ENCODE data around the gene DSG2. TPM values are rescaled to one million over a fixed set of nuclear protein-coding genes. Genes with fewer than 3 reads are reported as not detected.
A peak's percentile ranks its signal among the peaks of the same experiment; 100 is the strongest.
"Not testable (repeated sequence)": the region's sequence is repeated elsewhere in the genome, so short reads cannot be mapped to it uniquely, and the experiment has no call there.

The DSG2 gene
- total RNA-seq, 1 donor from 2014 or later, result 0.33 TPM

GRCh38 chr18:31491586-31491985 lies 6.4 kb upstream of the DSG2 start:
- no peak overlapping the region for H3K4me3 Mint-ChIP-seq
- no peak for DNase-seq
- no peak overlapping the region for H3K27ac Mint-ChIP-seq
- intact Hi-C loops (cut with micrococcal nuclease), result no loop called here
- no peaks in the 10 kb centered on the region for H3K36me3 Mint-ChIP-seq (ENCODE audit: low read depth)
- H3K27me3 Mint-ChIP-seq, result peaks cover 7% of the 10 kb centered on the region
- no peaks in the 10 kb centered on the region for H3K4me1 Mint-ChIP-seq
- H3K9me3 Mint-ChIP-seq, result no peaks in the 10 kb centered on the region

- Mint-ChIP-seq H3K4me1 (no peaks in the 10 kb centered on the region), H3K9me3 (no peaks in the 10 kb centered on the region), H3K27me3 (peaks cover 16% of the 10 kb centered on the region), H3K4me3 (no peak overlapping the region), H3K27ac (no peak overlapping the region), H3K36me3 (ENCODE audit: low read depth) (no peaks in the 10 kb centered on the region)
- no peak for DNase-seq
- intact Hi-C loops (cut with micrococcal nuclease), result no loop called here
Measured at GRCh38 chr18:31492671-31493070, 5.3 kb upstream of the DSG2 start.

GRCh38 chr18:31493171-31493570 lies 4.8 kb upstream of the DSG2 start:
- Mint-ChIP-seq H3K9me3 (no peaks in the 10 kb centered on the region), H3K4me1 (no peaks in the 10 kb centered on the region), H3K4me3 (no peak overlapping the region), H3K27ac (no peak overlapping the region), H3K27me3 (peaks cover 16% of the 10 kb centered on the region), H3K36me3 (ENCODE audit: low read depth) (no peaks in the 10 kb centered on the region)
- no peak for DNase-seq
- intact Hi-C loops (cut with micrococcal nuclease), result no loop called here

- no peaks in the 10 kb centered on the region for H3K9me3 Mint-ChIP-seq
- intact Hi-C loops (cut with micrococcal nuclease), result no loop called here
- H3K4me3 Mint-ChIP-seq, result no peak overlapping the region
- H3K27ac Mint-ChIP-seq, result no peak overlapping the region
- no peaks in the 10 kb centered on the region for H3K36me3 Mint-ChIP-seq (ENCODE audit: low read depth)
- DNase-seq, result no peak
- H3K27me3 Mint-ChIP-seq, result peaks cover 22% of the 10 kb centered on the region
- peaks cover 2% of the 10 kb centered on the region for H3K4me1 Mint-ChIP-seq
Measured at GRCh38 chr18:31493941-31494340, 4.0 kb upstream of the DSG2 start.

- intact Hi-C loops (cut with micrococcal nuclease); H3K27ac Mint-ChIP-seq; H3K36me3 Mint-ChIP-seq (ENCODE audit: low read depth); H3K4me3 Mint-ChIP-seq; H3K4me1 Mint-ChIP-seq; DNase-seq; H3K9me3 Mint-ChIP-seq: not testable (repeated sequence)
- peaks cover 28% of the 10 kb centered on the region for H3K27me3 Mint-ChIP-seq
Measured at GRCh38 chr18:31494705-31495244, 3.2 kb upstream of the DSG2 start.

- Mint-ChIP-seq H3K9me3 (no peaks in the 10 kb centered on the region), H3K36me3 (ENCODE audit: low read depth) (no peaks in the 10 kb centered on the region), H3K4me1 (peaks cover 2% of the 10 kb centered on the region), H3K27ac (no peak overlapping the region), H3K4me3 (no peak overlapping the region), H3K27me3 (peaks cover 37% of the 10 kb centered on the region)
- DNase-seq, result no peak
- intact Hi-C loops (cut with micrococcal nuclease), result no loop called here
Measured at GRCh38 chr18:31497404-31497835, 557 bp upstream of the DSG2 start.

- Mint-ChIP-seq H3K4me3 (peak overlapping the region; percentile 81), H3K27ac (no peak overlapping the region), H3K9me3 (no peaks in the 10 kb centered on the region), H3K27me3 (peaks cover 37% of the 10 kb centered on the region), H3K36me3 (ENCODE audit: low read depth) (no peaks in the 10 kb centered on the region), H3K4me1 (peaks cover 2% of the 10 kb centered on the region)
- DNase-seq, result no peak
- intact Hi-C loops (cut with micrococcal nuclease), result no loop called here
Measured at GRCh38 chr18:31498574-31499524, 872 bp downstream of the DSG2 start.

- no peak for DNase-seq
- intact Hi-C loops (cut with micrococcal nuclease), result no loop called here
- Mint-ChIP-seq H3K4me1 (peaks cover 2% of the 10 kb centered on the region), H3K4me3 (no peak overlapping the region), H3K36me3 (ENCODE audit: low read depth) (no peaks in the 10 kb centered on the region), H3K27me3 (peaks cover 37% of the 10 kb centered on the region), H3K27ac (no peak overlapping the region), H3K9me3 (no peaks in the 10 kb centered on the region)
Measured at GRCh38 chr18:31500051-31500688, 2.2 kb downstream of the DSG2 start.

- no peaks in the 10 kb centered on the region for H3K36me3 Mint-ChIP-seq (ENCODE audit: low read depth)
- no peak overlapping the region for H3K27ac Mint-ChIP-seq
- no peak overlapping the region for H3K4me3 Mint-ChIP-seq
- H3K4me1 Mint-ChIP-seq, result peaks cover 2% of the 10 kb centered on the region
- intact Hi-C loops (cut with micrococcal nuclease), result no loop called here
- H3K9me3 Mint-ChIP-seq, result no peaks in the 10 kb centered on the region
- DNase-seq, result no peak
- H3K27me3 Mint-ChIP-seq, result peaks cover 21% of the 10 kb centered on the region
Measured at GRCh38 chr18:31503011-31503410, 5.0 kb downstream of the DSG2 start.

GRCh38 chr18:31504455-31505147 lies 6.6 kb downstream of the DSG2 start:
- Mint-ChIP-seq H3K4me3 (no peak overlapping the region), H3K27ac (no peak overlapping the region), H3K9me3 (no peaks in the 10 kb centered on the region), H3K27me3 (peaks cover 9% of the 10 kb centered on the region), H3K36me3 (ENCODE audit: low read depth) (no peaks in the 10 kb centered on the region), H3K4me1 (no peaks in the 10 kb centered on the region)
- DNase-seq, result no peak
- intact Hi-C loops (cut with micrococcal nuclease), result no loop called here

- H3K4me3 Mint-ChIP-seq, result no peak overlapping the region
- no peaks in the 10 kb centered on the region for H3K36me3 Mint-ChIP-seq (ENCODE audit: low read depth)
- no peaks in the 10 kb centered on the region for H3K4me1 Mint-ChIP-seq
- peaks cover 8% of the 10 kb centered on the region for H3K27me3 Mint-ChIP-seq
- DNase-seq, result no peak
- intact Hi-C loops (cut with micrococcal nuclease), result no loop called here
- no peaks in the 10 kb centered on the region for H3K9me3 Mint-ChIP-seq
- no peak overlapping the region for H3K27ac Mint-ChIP-seq
Measured at GRCh38 chr18:31505156-31505555, 7.2 kb downstream of the DSG2 start.

- DNase-seq, result no peak
- Mint-ChIP-seq H3K4me3 (no peak overlapping the region), H3K36me3 (ENCODE audit: low read depth) (no peaks in the 10 kb centered on the region), H3K27ac (no peak overlapping the region), H3K9me3 (no peaks in the 10 kb centered on the region), H3K27me3 (peaks cover 3% of the 10 kb centered on the region), H3K4me1 (no peaks in the 10 kb centered on the region)
- intact Hi-C loops (cut with micrococcal nuclease), result no loop called here
Measured at GRCh38 chr18:31506024-31506742, 8.2 kb downstream of the DSG2 start.

GRCh38 chr18:31507124-31507523 lies 9.1 kb downstream of the DSG2 start:
- H3K27ac Mint-ChIP-seq; intact Hi-C loops (cut with micrococcal nuclease); H3K27me3 Mint-ChIP-seq; H3K4me1 Mint-ChIP-seq; DNase-seq; H3K9me3 Mint-ChIP-seq; H3K36me3 Mint-ChIP-seq (ENCODE audit: low read depth); H3K4me3 Mint-ChIP-seq: not testable (repeated sequence)

Measured in activated CD4-positive, alpha-beta T cell treated with anti-CD3 and anti-CD28 coated beads, Interleukin-2, amount 10 ng/mL, durations not matched to agents 24 days and 14 days (primary cell).